GM12872 (cell line): Measurements from ENCODE around the gene CUL1.

ENCODE experiments used
- TF ChIP-seq, protein P1 (sequence below): IDR thresholded peaks from 3 replicates; pipeline ENCODE4 v1.5.1; 2011; ENCODE audit warnings: low read depth, mild to moderate bottlenecking, low read length, moderate library complexity; ENCODE audit not compliant: insufficient read depth

Gene CUL1

DNA sequence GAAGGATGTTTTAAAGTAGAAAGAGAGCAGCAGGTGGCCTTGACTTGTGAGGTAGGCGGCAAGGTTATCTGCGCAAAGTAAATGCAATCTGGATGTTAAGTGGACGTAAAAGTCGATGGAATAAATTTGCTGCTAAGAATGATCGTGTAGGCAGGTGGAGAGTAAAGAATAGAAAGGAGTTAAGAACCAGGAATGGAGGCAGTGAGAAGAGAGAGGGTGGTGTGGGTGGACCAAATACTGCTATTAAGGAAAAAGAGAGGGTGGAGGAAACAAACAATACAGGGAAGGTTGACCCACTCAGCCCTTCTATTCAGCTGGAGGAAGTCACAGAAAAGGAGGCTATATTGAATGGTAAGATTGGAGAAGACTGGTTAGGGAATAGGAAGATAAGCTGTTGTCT, 1.9 kb upstream of the CUL1 start:
- TF ChIP-seq, protein P1, sequence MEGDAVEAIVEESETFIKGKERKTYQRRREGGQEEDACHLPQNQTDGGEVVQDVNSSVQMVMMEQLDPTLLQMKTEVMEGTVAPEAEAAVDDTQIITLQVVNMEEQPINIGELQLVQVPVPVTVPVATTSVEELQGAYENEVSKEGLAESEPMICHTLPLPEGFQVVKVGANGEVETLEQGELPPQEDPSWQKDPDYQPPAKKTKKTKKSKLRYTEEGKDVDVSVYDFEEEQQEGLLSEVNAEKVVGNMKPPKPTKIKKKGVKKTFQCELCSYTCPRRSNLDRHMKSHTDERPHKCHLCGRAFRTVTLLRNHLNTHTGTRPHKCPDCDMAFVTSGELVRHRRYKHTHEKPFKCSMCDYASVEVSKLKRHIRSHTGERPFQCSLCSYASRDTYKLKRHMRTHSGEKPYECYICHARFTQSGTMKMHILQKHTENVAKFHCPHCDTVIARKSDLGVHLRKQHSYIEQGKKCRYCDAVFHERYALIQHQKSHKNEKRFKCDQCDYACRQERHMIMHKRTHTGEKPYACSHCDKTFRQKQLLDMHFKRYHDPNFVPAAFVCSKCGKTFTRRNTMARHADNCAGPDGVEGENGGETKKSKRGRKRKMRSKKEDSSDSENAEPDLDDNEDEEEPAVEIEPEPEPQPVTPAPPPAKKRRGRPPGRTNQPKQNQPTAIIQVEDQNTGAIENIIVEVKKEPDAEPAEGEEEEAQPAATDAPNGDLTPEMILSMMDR: no peak

DNA sequence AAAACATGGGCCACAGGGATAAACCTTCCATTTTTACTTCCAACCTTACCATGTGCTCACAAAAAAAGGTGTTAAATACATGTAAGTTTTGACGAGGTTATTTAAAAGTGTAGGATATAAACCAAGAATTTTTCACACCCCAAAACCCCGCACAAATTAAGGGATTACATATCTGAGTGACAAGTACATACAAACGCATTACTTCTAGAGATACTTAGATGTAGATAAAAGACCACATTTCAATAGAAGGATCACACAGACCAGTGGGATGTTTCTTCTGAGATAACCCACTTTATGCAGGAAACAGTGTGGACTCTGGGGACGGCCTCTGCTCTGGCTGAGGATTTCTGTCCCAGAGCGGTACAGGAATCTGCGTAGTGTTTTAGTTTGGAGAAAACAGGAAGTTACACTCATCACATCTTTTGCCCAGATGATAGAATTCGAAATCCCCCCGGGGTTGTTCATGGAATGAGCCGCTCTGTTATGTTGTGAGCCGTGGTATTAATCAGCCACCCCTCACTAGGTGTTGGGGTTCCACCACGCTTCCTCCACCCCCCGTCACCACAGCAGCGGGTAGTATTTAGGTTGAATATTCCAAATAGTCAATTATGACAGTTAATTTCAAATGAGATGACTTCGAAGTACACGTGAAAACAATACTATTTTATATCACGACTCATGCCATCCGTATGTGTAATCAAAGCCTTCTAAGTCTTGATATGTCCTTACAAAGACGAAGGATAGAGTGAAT, 1.3 kb upstream of the CUL1 start:
- TF ChIP-seq, protein P1: no peak

DNA sequence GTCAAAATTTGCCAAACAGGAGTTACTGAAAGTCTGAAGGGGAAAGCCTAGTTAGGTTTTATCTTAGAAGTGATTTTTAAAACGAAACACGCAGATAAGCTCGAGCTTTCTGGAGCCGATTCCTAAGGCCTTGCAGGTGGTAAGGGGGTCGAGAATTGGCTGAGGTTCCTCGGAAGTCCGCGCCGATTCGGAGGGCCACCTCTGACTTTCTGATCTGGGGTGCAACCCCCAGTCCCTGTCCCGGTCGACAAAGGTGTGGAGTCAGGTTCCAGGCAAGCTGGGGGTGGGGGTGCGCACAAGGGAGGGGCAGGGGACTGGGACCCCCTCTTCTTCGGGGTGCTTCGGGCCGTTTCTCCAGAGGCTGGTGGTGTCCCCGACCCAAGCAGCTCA, 701 bp upstream of the CUL1 start:
- TF ChIP-seq, protein P1: no peak

DNA sequence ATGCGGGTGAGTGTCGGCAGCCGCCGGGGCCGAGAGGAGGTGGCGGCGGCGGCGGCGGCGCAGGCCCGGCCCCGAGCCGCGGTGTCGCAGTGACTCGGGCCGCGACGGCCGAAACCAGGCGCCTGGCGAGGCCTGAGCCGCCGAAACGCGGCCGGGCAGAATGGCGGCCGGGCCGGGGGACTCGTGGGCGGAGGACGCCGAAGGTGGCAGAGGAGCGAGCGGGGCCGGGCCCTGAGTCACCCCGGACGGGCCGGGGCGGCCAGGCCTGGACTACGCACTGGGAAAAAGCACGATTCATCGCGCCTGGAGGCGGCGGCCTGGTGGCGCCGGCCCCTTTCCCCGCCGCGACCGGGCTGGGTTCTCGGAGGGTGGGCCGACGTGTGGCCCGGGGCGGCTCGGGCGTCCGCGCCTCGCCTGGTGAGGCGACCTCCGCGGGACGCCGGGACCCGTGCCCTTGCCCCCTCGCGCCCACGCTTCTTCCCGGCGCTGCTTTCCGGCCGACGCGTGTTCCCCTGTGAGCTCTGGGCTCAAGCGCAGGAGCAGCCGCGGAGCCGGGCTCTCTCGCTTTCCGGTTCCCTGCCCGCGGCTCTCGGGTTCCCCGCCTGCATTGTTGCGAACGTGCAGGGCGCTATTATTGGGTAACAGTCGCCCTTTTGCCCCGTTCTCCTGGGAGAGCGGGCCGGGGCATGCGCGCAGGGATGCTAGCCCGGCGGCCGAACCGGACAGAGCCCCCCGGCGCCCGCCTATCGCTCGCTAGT, 500 bp downstream of the CUL1 start:
- TF ChIP-seq, protein P1: no peak

DNA sequence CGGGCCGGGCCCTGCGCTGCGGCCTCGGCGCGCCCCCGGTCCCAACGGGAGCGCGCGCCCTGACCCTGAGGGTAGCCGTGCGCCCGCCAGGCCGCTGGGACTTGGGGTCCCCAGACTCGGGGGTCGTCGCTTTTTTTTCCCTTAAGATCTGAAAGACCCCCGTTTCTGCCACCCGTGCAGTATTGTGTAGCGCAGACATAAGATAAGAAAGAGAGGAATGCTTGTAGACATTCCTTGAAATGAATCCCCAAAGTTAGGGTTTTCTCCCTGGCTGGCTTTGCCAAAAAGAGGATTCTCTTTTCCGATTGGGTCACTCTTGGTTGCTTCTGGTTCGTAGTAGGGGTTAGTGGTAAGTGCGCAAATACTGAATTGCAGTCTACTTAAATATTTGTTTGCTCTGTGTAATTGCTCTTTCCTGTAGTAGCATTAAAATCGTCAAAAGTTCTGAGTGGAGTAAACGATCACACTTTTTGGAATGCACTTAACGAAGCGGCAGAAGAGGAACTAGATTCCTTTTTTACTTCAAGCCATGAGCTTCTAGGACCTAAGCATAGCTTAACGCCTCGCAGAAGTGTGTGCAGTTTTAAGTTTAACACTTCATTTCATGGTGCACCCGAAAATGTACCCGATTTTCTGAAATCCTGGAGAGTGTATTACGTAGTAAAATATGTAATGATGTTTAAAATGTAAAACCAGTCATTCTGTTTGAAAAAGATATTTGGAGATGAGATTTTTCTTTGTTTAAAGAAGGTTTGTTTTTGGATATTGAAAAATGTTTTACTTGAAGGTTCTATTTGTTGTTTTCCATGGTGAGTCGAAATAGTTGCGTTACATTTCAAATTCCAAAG, 1.3 kb downstream of the CUL1 start:
- TF ChIP-seq, protein P1: no peak

DNA sequence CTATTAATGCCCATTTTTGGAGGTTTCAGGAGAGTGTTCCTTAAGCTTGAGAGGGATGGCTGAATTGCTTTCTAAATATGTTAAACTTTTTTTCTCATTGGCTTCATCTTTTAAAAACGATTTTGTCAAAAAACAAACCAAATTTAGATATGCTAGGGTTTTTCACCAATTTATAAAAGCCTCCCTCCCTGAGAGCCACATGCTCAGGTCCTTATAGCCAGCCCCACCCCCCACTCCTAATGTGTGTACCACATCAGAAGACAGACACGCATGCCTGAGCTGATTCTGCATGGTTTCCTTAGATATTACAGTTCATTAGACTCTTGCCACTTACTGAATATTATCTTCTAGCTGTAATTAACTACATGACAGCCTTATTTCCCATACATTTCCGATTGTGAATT, 2.0 kb downstream of the CUL1 start:
- TF ChIP-seq, protein P1: no peak

DNA sequence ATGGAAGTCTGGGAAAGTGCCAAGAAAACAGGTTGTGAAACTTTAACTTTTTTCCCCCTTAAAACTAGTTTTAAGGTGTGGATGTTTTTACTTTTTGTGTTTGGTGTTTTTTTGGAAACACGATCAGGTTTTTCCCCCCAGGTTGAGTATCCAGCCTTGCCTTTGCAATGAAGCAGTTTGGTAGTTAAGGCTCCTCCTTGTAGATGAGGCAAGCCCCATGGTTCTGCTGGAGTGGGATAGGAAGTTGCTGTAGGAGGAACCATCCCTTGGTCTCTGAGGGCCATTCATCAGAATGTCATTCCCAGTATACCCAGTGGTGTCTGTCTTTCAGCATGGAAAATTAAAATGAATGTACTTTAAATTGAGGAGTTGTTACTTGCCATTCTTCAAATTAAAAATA, 2.7 kb downstream of the CUL1 start:
- TF ChIP-seq, protein P1: no peak
